Tibial nerve (tissue), 4 donors: ENCODE data around the gene LETM1. TPM values are rescaled to one million over a fixed set of nuclear protein-coding genes. Genes with fewer than 3 reads are reported as not detected.
A peak's percentile ranks its signal among the peaks of the same experiment; 100 is the strongest.

Experiments
- DNase-seq, 2 donors: peaks; one replicate each; pipeline ENCODE4 v3.0.0-alpha.2; 2019; ENCODE audit warnings: low spot score in 2 of 2
- H3K27ac ChIP-seq, 4 donors: fragments of 200-600 bp; sonication (generic) in 3 of 4; one replicate each; pipeline ENCODE4 v1.5.1; 2017 to 2019; ENCODE audit warnings: mild to moderate bottlenecking in 1 of 4
- H3K27me3 ChIP-seq, 2 donors: fragments of 200-600 bp; sonication (generic) in 1 of 2; one replicate each; pipeline versions ENCODE4 v1.5.1 to v1.6.0; 2017 to 2019
- H3K36me3 ChIP-seq, 3 donors: fragments of 200-600 bp; sonication (generic); one replicate each; pipeline ENCODE4 v1.5.1; 2018 to 2019
- H3K4me1 ChIP-seq, 4 donors: fragments of 200-600 bp; sonication (generic) in 3 of 4; one replicate each; pipeline ENCODE4 v1.5.1; 2017 to 2019
- H3K4me3 ChIP-seq, 4 donors: fragments of 200-600 bp; sonication (generic) in 3 of 4; one replicate each; pipeline ENCODE4 v1.5.1; 2017 to 2019; ENCODE audit warnings: mild to moderate bottlenecking in 1 of 4, moderate library complexity in 1 of 4
- H3K9me3 ChIP-seq, 4 donors: fragments of 200-600 bp; sonication (generic) in 3 of 4; one replicate each; pipeline ENCODE4 v1.5.1; 2017 to 2019
- CTCF ChIP-seq, 5 experiments: fragments of 200-600 bp in 3 of 5; fragments of 450-650 bp in 2 of 5; sonication (generic) in 3 of 5; IDR thresholded peaks; one replicate each; pipeline ENCODE4 v1.5.1; 2016 to 2019; ENCODE audit warnings: antibody characterized with exemption in 5 of 5, mild to moderate bottlenecking in 3 of 5, moderate library complexity in 2 of 5
- EP300 ChIP-seq, 2 donors: sonication (generic); formaldehyde crosslinking; IDR thresholded peaks; one replicate each; pipeline ENCODE4 v1.6.1; 2017; ENCODE audit warnings: antibody characterized with exemption in 2 of 2, mild to moderate bottlenecking in 1 of 2
- POLR2A ChIP-seq, 2 donors: fragments of 450-650 bp; IDR thresholded peaks; one replicate each; pipeline ENCODE4 v1.6.1; 2017; ENCODE audit warnings: antibody characterized with exemption in 2 of 2, mild to moderate bottlenecking in 2 of 2, moderate library complexity in 2 of 2
- WGBS, 2 donors: methylation state at CpG; one replicate each; pipeline ENCODE4 v1.1.5; 2018; 5-methylcytosine and 5-hydroxymethylcytosine counted together
- total RNA-seq, 4 donors: library from RNA; depleted of rRNA; stranded (reverse); fragments of >200 nt; gene quantifications; one replicate each; pipeline ENCODE4 v1.1.0, GENCODE V29; 2016

Gene LETM1
- total RNA-seq, 4 donors from 2014 or later = 53.5 to 85.5 (median 68.6) TPM

- Histone ChIP-seq H3K4me3 (no peak overlapping the region), H3K9me3 (no peaks in the 10 kb centered on the region), H3K27ac (peak overlapping the region in 1 of 4 donors; percentile 63), H3K36me3 (no peaks in the 10 kb centered on the region), H3K27me3 (peaks cover 0 to 49% of the 10 kb centered on the region in 2 donors), H3K4me1 (peaks cover 0 to 38% (median 20%) of the 10 kb centered on the region in 4 donors)
- WGBS, 2 donors = 70 to 76% methylated on average over 12 to 17 of the region's 20 CpGs
- no peak for DNase-seq
- TF ChIP-seq EP300 (IDR thresholded peaks at IDR 0.05) = no peak
- TF ChIP-seq POLR2A (IDR thresholded peaks at IDR 0.05) = no peak
- no peak for TF ChIP-seq CTCF (IDR thresholded peaks at IDR 0.05)
Observed at GRCh38 chr4:1762264-1763010, 93.5 kb downstream of the LETM1 start.

Other genes with a start within 250 kb of the LETM1 start
- 10 to 100 TPM in 2 of 4 donors, 1 to 10 TPM in 2; 6.1 to 33.7 (median 13.6) TPM for gene FAM53A, start 171.8 kb downstream of the LETM1 start, total RNA-seq
- gene SLBP, start 143.8 kb downstream of the LETM1 start, total RNA-seq = 10 to 100 TPM; 41.7 to 55.9 (median 53.5) TPM
- 10 to 100 TPM; 60.1 to 88.5 (median 82.2) TPM for gene TMEM129, start 134.8 kb downstream of the LETM1 start, total RNA-seq
- gene TACC3, start 134.6 kb downstream of the LETM1 start, total RNA-seq = 10 to 100 TPM in 2 of 4 donors, 1 to 10 TPM in 2; 8.6 to 15.0 (median 11.9) TPM
- gene FGFR3, start 62.9 kb downstream of the LETM1 start, total RNA-seq = 10 to 100 TPM in 1 of 4 donors, 1 to 10 TPM in 3; 2.7 to 11.2 (median 5.1) TPM
- gene NSD2, start 15.2 kb upstream of the LETM1 start, total RNA-seq = 10 to 100 TPM; 27.2 to 45.6 (median 32.2) TPM
- 10 to 100 TPM; 32.9 to 43.1 (median 37.5) TPM for gene NELFA, start 152.8 kb upstream of the LETM1 start, total RNA-seq
- gene NAT8L, start 203.2 kb upstream of the LETM1 start, total RNA-seq = 10 to 100 TPM in 1 of 4 donors, 1 to 10 TPM in 3; 1.8 to 11.1 (median 5.6) TPM